NCI-H146 (cell line): ENCODE results near the gene TMC4.

ENCODE experiments used
- DNase-seq: peaks from one replicate; lab custom pipeline; 2025; lab: John Stamatoyannopoulos, UW

The TMC4 gene

GRCh38 chr19:54155694-54156093 lies 17.3 kb downstream of the TMC4 start:
- no peak for DNase-seq

GRCh38 chr19:54154603-54155345 lies 18.2 kb downstream of the TMC4 start:
- DNase-seq: no peak

GRCh38 chr19:54153731-54154326 lies 19.1 kb downstream of the TMC4 start:
- no peak for DNase-seq

- DNase-seq: no peak
These were observed 20.0 kb downstream of the TMC4 start for GRCh38 chr19:54152878-54153524.

GRCh38 chr19:54152267-54152666 lies 20.7 kb downstream of the TMC4 start:
- DNase-seq: no peak

- no peak for DNase-seq
These were observed 21.5 kb downstream of the TMC4 start for GRCh38 chr19:54151362-54152035.

GRCh38 chr19:54149021-54149812 lies 23.7 kb downstream of the TMC4 start:
- DNase-seq: no peak

- no peak for DNase-seq
These were observed 24.8 kb downstream of the TMC4 start for GRCh38 chr19:54148158-54148557.

- no peak for DNase-seq
These were observed 25.3 kb downstream of the TMC4 start for GRCh38 chr19:54147676-54148075.

- no peak for DNase-seq
These were observed 27.3 kb downstream of the TMC4 start for GRCh38 chr19:54145541-54146158.

- DNase-seq: no peak
These were observed 30.7 kb downstream of the TMC4 start for GRCh38 chr19:54142166-54142780.

GRCh38 chr19:54141356-54141755 lies 31.6 kb downstream of the TMC4 start:
- DNase-seq: no peak

- peak; percentile 43 for DNase-seq
These were observed 34.3 kb downstream of the TMC4 start for GRCh38 chr19:54138489-54139256.

GRCh38 chr19:54137699-54138488 lies 35.1 kb downstream of the TMC4 start, which contains the start of gene CNOT3:
Gene CNOT3, plus strand, starts transcription at chr19:54137762. Its CDS starts 5,217 bp downstream, at chr19:54142979.
- DNase-seq: peak; percentile 43

- DNase-seq: peak; percentile 100
These were observed 35.9 kb downstream of the TMC4 start for GRCh38 chr19:54136864-54137698.

GRCh38 chr19:54136086-54136863 lies 36.7 kb downstream of the TMC4 start:
- DNase-seq: peak; percentile 66

- DNase-seq: no peak
These were observed 38.9 kb downstream of the TMC4 start for GRCh38 chr19:54133957-54134590.
